Neural crest cell (in vitro differentiated cells): ENCODE measurements around the gene MYO7A. TPM values are rescaled to one million over a fixed set of nuclear protein-coding genes. Genes with fewer than 3 reads are reported as not detected.
A peak's percentile ranks its signal among the peaks of the same experiment; 100 is the strongest.

ENCODE experiments used
- DNase-seq: peaks from one replicate; pipeline ENCODE4 v3.0.0; 2021; ENCODE audit warnings: low read depth, mixed read lengths, low spot score
- H3K27ac Mint-ChIP-seq: one replicate; pipeline ENCODE4 v1.8.0; 2021; ENCODE audit warnings: mild to moderate bottlenecking, mixed read lengths; ENCODE audit not compliant: unreplicated experiment
- H3K27me3 Mint-ChIP-seq: 2 replicates; pipeline ENCODE4 v1.8.0; 2021; ENCODE audit warnings: low read depth, mild to moderate bottlenecking, mixed read lengths
- H3K36me3 Mint-ChIP-seq: 2 replicates; pipeline ENCODE4 v1.8.0; 2021; ENCODE audit warnings: low read depth, mild to moderate bottlenecking, mixed read lengths
- H3K4me1 Mint-ChIP-seq: 2 replicates; pipeline ENCODE4 v1.8.0; 2021; ENCODE audit warnings: mixed read lengths
- H3K4me3 Mint-ChIP-seq: one replicate; pipeline ENCODE4 v1.8.0; 2021; ENCODE audit warnings: mild to moderate bottlenecking, mixed read lengths
- H3K9me3 Mint-ChIP-seq: 2 replicates; pipeline ENCODE4 v1.8.0; 2021; ENCODE audit warnings: mixed read lengths
- CTCF ChIP-seq: fragments of 200-600 bp; sonication (generic); conservative IDR thresholded peaks from 2 replicates; pipeline ENCODE4 v1.5.0; 2021; ENCODE audit warnings: antibody characterized with exemption, mild to moderate bottlenecking
- total RNA-seq: library from RNA; stranded (reverse); gene quantifications from 2 replicates; pipeline ENCODE4 v1.2.1, GENCODE V29; 2021

MYO7A gene
- total RNA-seq, 1 donor from 2014 or later: 2.5 TPM

- DNase-seq: no peak
- TF ChIP-seq CTCF: no peak
- no peak overlapping the region for H3K27ac Mint-ChIP-seq
- H3K4me1 Mint-ChIP-seq: peaks cover 19% of the 10 kb centered on the region
- no peaks in the 10 kb centered on the region for H3K36me3 Mint-ChIP-seq
- H3K9me3 Mint-ChIP-seq: no peaks in the 10 kb centered on the region
- no peaks in the 10 kb centered on the region for H3K27me3 Mint-ChIP-seq
- no peak overlapping the region for H3K4me3 Mint-ChIP-seq
Observed at GRCh38 chr11:77167791-77168190, 39.7 kb downstream of the MYO7A start.

- TF ChIP-seq CTCF: no peak
- Mint-ChIP-seq H3K36me3 (no peaks in the 10 kb centered on the region), H3K9me3 (no peaks in the 10 kb centered on the region), H3K27ac (peak overlapping the region; percentile 36), H3K27me3 (no peaks in the 10 kb centered on the region), H3K4me3 (no peak overlapping the region), H3K4me1 (peaks cover 33% of the 10 kb centered on the region)
- no peak for DNase-seq
Observed at GRCh38 chr11:77170107-77170506, 42.1 kb downstream of the MYO7A start.

GRCh38 chr11:77171254-77171653 lies 43.2 kb downstream of the MYO7A start:
- no peak for DNase-seq
- Mint-ChIP-seq H3K4me3 (no peak overlapping the region), H3K27ac (no peak overlapping the region), H3K36me3 (no peaks in the 10 kb centered on the region), H3K27me3 (no peaks in the 10 kb centered on the region), H3K4me1 (peaks cover 44% of the 10 kb centered on the region), H3K9me3 (no peaks in the 10 kb centered on the region)
- TF ChIP-seq CTCF: no peak

GRCh38 chr11:77171885-77172665 lies 44.0 kb downstream of the MYO7A start:
- Mint-ChIP-seq H3K4me3 (no peak overlapping the region), H3K27ac (no peak overlapping the region), H3K9me3 (no peaks in the 10 kb centered on the region), H3K27me3 (no peaks in the 10 kb centered on the region), H3K36me3 (no peaks in the 10 kb centered on the region), H3K4me1 (peaks cover 45% of the 10 kb centered on the region)
- DNase-seq: peak; percentile 38
- TF ChIP-seq CTCF: no peak

- no peak overlapping the region for H3K4me3 Mint-ChIP-seq
- no peak for TF ChIP-seq CTCF
- H3K27me3 Mint-ChIP-seq: no peaks in the 10 kb centered on the region
- no peak overlapping the region for H3K27ac Mint-ChIP-seq
- no peak for DNase-seq
- no peaks in the 10 kb centered on the region for H3K36me3 Mint-ChIP-seq
- H3K9me3 Mint-ChIP-seq: no peaks in the 10 kb centered on the region
- peaks cover 45% of the 10 kb centered on the region for H3K4me1 Mint-ChIP-seq
Observed at GRCh38 chr11:77172666-77172982, 44.6 kb downstream of the MYO7A start.
